Dendritic cell treated with granulocyte-macrophage colony-stimulating factor and Interleukin-4, amounts not matched to agents 40 ng/mL and 50 ng/mL, for 4 days (primary cell): ENCODE measurements around the gene ALS2CL.

ENCODE experiments used
- H3K27ac Mint-ChIP-seq: one replicate; pipeline ENCODE4 v1.8.0; 2022; ENCODE audit warnings: mild to moderate bottlenecking, mixed read lengths
- H3K27me3 Mint-ChIP-seq: one replicate; pipeline ENCODE4 v1.8.0; 2022; ENCODE audit warnings: mild to moderate bottlenecking, mixed read lengths
- H3K36me3 Mint-ChIP-seq: one replicate; pipeline ENCODE4 v1.8.0; 2022; ENCODE audit warnings: low read depth, mixed read lengths
- H3K4me1 Mint-ChIP-seq: one replicate; pipeline ENCODE4 v1.8.0; 2022; ENCODE audit warnings: low read depth, mixed read lengths
- H3K4me3 Mint-ChIP-seq: one replicate; pipeline ENCODE4 v1.8.0; 2022; ENCODE audit warnings: mild to moderate bottlenecking, moderate library complexity, mixed read lengths
- H3K9me3 Mint-ChIP-seq: one replicate; pipeline ENCODE4 v1.8.0; 2022; ENCODE audit warnings: mixed read lengths
- intact Hi-C: fragments of 100-400 bp; cut with micrococcal nuclease; formaldehyde crosslinking; loops from one replicate; pipeline ENCODE4 v1.15.0; 2022

Gene ALS2CL

DNA sequence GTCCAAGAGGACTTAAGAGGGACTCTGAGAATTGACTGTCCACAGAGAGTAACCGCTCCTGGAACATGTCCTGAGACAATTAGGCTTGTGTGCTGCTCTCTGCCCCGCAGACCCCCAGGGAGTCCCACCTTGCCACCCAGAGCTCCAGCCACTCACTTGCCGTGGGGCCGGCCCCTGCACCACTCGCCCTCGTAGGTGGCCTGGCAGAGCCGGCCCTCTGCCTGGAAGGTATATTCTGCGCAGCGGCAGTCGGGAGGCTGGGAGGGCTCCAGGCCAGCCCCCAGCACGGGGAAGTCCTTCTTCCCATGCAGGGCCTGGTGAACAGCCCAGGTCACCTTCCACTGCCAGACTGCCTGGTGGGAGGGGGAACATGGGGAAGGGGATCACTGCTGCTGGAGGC, 10.5 kb downstream of the ALS2CL start:
- H3K4me1 Mint-ChIP-seq, result peaks cover 15% of the 10 kb centered on the region
- no peaks in the 10 kb centered on the region for H3K9me3 Mint-ChIP-seq
- H3K36me3 Mint-ChIP-seq, result no peaks in the 10 kb centered on the region
- H3K27me3 Mint-ChIP-seq, result peaks cover 47% of the 10 kb centered on the region
- no peak overlapping the region for H3K4me3 Mint-ChIP-seq
- intact Hi-C loops, result no loop called here
- no peak overlapping the region for H3K27ac Mint-ChIP-seq

DNA sequence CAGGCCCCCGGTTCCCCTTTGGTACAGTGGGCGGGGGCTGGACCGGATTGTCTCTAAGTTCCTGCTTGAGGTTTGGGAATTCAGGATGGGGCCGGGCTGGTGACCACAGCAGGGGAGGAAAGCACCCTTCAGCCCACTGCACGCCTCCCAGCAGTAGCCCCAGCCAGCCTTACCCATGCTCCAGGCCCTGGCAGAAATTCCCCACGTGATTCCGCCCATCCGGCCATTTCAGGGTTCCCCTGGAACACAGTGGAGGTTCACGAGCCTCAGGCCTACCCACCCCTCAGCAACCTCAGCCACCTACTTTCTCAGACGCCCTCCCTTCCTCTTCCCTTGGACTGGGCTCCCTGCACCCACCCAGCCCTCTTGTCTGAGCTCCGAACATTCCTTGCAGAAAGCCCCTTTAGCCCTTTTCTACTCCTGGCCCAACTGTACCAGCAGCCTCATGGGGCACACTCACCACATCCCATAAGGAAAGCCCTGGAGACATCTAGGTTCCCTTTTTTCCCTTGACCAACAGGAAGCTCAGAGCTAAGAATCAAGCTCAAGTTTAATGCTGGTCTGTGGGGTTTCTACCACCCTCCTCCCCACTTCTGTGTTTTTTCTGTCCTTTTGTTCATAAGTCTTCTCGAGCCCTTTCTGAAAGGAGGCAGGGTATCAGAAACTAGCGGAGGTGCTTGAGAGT, 11.5 kb downstream of the ALS2CL start:
- Mint-ChIP-seq H3K4me3 (no peak overlapping the region), H3K27me3 (peaks cover 45% of the 10 kb centered on the region), H3K4me1 (peaks cover 21% of the 10 kb centered on the region), H3K9me3 (no peaks in the 10 kb centered on the region), H3K36me3 (no peaks in the 10 kb centered on the region), H3K27ac (peak overlapping the region; percentile 60)
- intact Hi-C loops, result no loop called here

GRCh38 chr3:46681387-46681786, 12.1 kb downstream of the ALS2CL start:
- H3K4me1 Mint-ChIP-seq, result peaks cover 24% of the 10 kb centered on the region
- intact Hi-C loops, result no loop called here
- H3K4me3 Mint-ChIP-seq, result no peak overlapping the region
- H3K27ac Mint-ChIP-seq, result peak overlapping the region; percentile 60
- H3K27me3 Mint-ChIP-seq, result peaks cover 42% of the 10 kb centered on the region
- H3K36me3 Mint-ChIP-seq, result no peaks in the 10 kb centered on the region
- no peaks in the 10 kb centered on the region for H3K9me3 Mint-ChIP-seq

GRCh38 chr3:46680298-46680826, 13.1 kb downstream of the ALS2CL start:
- H3K4me3 Mint-ChIP-seq, result no peak overlapping the region
- intact Hi-C loops, result no loop called here
- peaks cover 24% of the 10 kb centered on the region for H3K4me1 Mint-ChIP-seq
- peaks cover 41% of the 10 kb centered on the region for H3K27me3 Mint-ChIP-seq
- no peaks in the 10 kb centered on the region for H3K36me3 Mint-ChIP-seq
- no peaks in the 10 kb centered on the region for H3K9me3 Mint-ChIP-seq
- H3K27ac Mint-ChIP-seq, result no peak overlapping the region

GRCh38 chr3:46679681-46680080, 13.8 kb downstream of the ALS2CL start:
- Mint-ChIP-seq H3K4me3 (no peak overlapping the region), H3K27me3 (peaks cover 41% of the 10 kb centered on the region), H3K27ac (no peak overlapping the region), H3K4me1 (peaks cover 24% of the 10 kb centered on the region), H3K36me3 (no peaks in the 10 kb centered on the region), H3K9me3 (no peaks in the 10 kb centered on the region)
- intact Hi-C loops, result no loop called here

GRCh38 chr3:46678280-46678679, 15.2 kb downstream of the ALS2CL start:
- peaks cover 43% of the 10 kb centered on the region for H3K27me3 Mint-ChIP-seq
- H3K27ac Mint-ChIP-seq, result no peak overlapping the region
- H3K9me3 Mint-ChIP-seq, result no peaks in the 10 kb centered on the region
- intact Hi-C loops, result no loop called here
- peaks cover 24% of the 10 kb centered on the region for H3K4me1 Mint-ChIP-seq
- H3K36me3 Mint-ChIP-seq, result no peaks in the 10 kb centered on the region
- H3K4me3 Mint-ChIP-seq, result no peak overlapping the region

GRCh38 chr3:46677411-46677726, 16.1 kb downstream of the ALS2CL start:
- Mint-ChIP-seq H3K27me3 (peaks cover 44% of the 10 kb centered on the region), H3K9me3 (no peaks in the 10 kb centered on the region), H3K27ac (no peak overlapping the region), H3K36me3 (no peaks in the 10 kb centered on the region), H3K4me3 (no peak overlapping the region), H3K4me1 (peaks cover 20% of the 10 kb centered on the region)
- intact Hi-C loops, result no loop called here

GRCh38 chr3:46676601-46677410, 16.7 kb downstream of the ALS2CL start:
- Mint-ChIP-seq H3K9me3 (no peaks in the 10 kb centered on the region), H3K27me3 (peaks cover 44% of the 10 kb centered on the region), H3K4me3 (no peak overlapping the region), H3K4me1 (peaks cover 15% of the 10 kb centered on the region), H3K27ac (no peak overlapping the region), H3K36me3 (no peaks in the 10 kb centered on the region)
- intact Hi-C loops, result no loop called here

- Mint-ChIP-seq H3K4me1 (peaks cover 9% of the 10 kb centered on the region), H3K36me3 (no peaks in the 10 kb centered on the region), H3K27ac (no peak overlapping the region), H3K4me3 (no peak overlapping the region), H3K9me3 (no peaks in the 10 kb centered on the region), H3K27me3 (peaks cover 46% of the 10 kb centered on the region)
- intact Hi-C loops, result no loop called here
These were observed 17.5 kb downstream of the ALS2CL start for GRCh38 chr3:46675843-46676567.

DNA sequence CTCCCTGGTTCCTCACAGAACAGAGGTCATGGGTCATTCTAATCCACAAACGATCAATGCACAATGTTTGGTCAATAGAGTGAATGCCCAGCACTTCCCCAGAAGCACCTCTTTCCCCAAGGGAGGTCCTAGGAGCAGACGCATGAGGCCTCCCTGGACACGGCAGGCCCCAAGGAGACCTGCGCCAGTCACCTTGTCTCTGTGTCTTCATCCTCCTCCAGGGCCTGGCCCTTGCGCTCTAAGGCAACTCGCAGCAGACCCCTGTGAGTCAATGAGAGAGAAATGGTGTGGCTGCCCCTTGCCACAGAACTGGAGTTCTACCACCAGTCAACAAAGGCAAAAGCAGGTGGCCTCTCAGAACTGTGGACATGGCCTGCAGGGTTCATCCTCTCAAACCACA, 18.1 kb downstream of the ALS2CL start:
- H3K36me3 Mint-ChIP-seq, result no peaks in the 10 kb centered on the region
- no peak overlapping the region for H3K4me3 Mint-ChIP-seq
- peaks cover 41% of the 10 kb centered on the region for H3K27me3 Mint-ChIP-seq
- peaks cover 9% of the 10 kb centered on the region for H3K4me1 Mint-ChIP-seq
- H3K27ac Mint-ChIP-seq, result no peak overlapping the region
- H3K9me3 Mint-ChIP-seq, result no peaks in the 10 kb centered on the region
- intact Hi-C loops, result no loop called here

DNA sequence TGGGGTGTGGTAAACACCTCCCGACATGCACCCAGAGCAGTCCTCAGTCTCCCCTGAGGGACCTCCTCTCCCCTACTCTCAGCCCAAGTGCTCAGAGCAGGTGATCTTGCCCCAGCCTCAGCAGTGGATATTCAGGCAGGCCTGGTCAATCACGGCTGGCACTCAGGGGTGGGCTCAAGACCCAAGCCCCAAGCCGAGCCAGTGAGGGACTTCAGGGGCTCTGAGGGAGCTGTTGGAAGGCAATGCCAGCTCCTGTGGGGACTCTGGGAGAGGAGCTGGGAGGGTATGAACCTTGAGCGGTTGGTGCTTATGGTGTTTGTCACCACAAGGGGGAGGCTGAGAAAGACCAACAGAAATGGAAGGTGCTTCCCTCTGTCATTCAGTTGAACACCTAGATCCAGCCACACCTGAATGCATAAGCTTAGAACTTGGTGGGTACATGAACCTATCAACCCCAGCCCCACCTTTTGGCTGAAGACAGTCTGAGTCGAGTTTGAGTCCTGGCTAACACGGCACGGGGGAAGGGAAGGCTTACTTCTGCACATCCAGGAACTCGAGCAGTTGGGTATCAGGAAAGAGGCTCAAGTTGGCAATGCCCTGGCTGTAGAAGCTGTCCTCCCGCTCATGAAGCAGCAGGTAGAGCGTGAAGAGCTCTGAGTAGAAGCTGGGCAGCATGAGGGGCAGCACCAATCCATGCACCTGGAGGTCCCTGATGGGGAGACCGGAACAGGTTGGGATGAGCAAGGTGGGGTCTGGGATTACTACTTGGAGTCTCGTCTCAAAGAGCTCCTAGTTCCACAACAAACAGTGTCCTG, 19.2 kb downstream of the ALS2CL start:
- Mint-ChIP-seq H3K27ac (no peak overlapping the region), H3K4me1 (peaks cover 9% of the 10 kb centered on the region), H3K9me3 (no peaks in the 10 kb centered on the region), H3K36me3 (no peaks in the 10 kb centered on the region), H3K27me3 (peaks cover 34% of the 10 kb centered on the region), H3K4me3 (no peak overlapping the region)
- intact Hi-C loops, result no loop called here

- no peaks in the 10 kb centered on the region for H3K9me3 Mint-ChIP-seq
- intact Hi-C loops, result no loop called here
- no peak overlapping the region for H3K4me3 Mint-ChIP-seq
- H3K36me3 Mint-ChIP-seq, result no peaks in the 10 kb centered on the region
- peaks cover 32% of the 10 kb centered on the region for H3K27me3 Mint-ChIP-seq
- H3K27ac Mint-ChIP-seq, result no peak overlapping the region
- peaks cover 9% of the 10 kb centered on the region for H3K4me1 Mint-ChIP-seq
These were observed 20.1 kb downstream of the ALS2CL start for GRCh38 chr3:46673151-46674030.

GRCh38 chr3:46672349-46672695, 21.2 kb downstream of the ALS2CL start:
- Mint-ChIP-seq H3K27me3 (peaks cover 30% of the 10 kb centered on the region), H3K27ac (no peak overlapping the region), H3K9me3 (no peaks in the 10 kb centered on the region), H3K4me3 (no peak overlapping the region), H3K4me1 (peaks cover 6% of the 10 kb centered on the region), H3K36me3 (no peaks in the 10 kb centered on the region)
- intact Hi-C loops, result no loop called here
